Measurements from ENCODE around the gene PROKR1.

PROKR1 gene

DNA sequence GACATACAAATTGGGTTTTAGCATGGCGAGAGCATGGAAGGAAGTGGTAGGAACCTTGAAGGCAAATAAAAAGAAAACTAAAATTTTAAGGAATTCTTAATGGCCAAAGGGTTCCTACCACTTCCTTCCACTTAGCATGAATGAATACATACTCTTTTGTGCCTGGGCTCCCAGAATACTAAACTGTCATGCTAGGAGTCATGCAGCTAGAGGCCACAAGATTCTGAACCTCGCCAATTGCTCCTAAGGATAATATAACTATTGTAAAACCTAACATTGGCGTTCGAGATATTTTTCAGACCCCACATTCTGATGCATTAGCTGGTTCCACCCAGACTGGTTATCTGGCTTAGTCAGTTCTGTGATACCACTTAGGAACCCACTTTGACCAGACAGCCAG is 52.6 kb downstream of the PROKR1 start:
- DNase-seq (ENCODE audit: low read depth in 2 of 3, low spot score in 2 of 3), result no peak

DNA sequence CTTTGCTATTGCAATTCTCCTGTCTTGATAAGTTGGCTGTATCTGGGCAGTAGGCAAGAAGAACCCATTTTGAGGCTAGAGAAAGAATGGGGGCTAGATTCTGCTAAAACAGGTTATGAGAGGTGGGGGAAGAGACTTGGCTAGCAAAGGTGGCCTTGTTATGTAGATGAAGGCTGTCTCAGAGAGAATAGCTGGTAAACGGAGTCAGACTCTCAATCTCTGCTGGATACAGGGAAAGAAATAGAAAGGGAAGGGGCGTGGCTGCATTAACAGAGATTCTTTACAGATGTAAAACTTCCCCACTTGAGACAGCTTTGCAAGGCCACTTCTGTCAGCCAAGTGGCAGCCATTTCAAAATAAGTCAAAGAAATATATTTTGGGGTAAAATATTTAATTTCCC is 53.2 kb downstream of the PROKR1 start:
- no peak for DNase-seq (ENCODE audit: low read depth in 2 of 3, low spot score in 2 of 3)

DNA sequence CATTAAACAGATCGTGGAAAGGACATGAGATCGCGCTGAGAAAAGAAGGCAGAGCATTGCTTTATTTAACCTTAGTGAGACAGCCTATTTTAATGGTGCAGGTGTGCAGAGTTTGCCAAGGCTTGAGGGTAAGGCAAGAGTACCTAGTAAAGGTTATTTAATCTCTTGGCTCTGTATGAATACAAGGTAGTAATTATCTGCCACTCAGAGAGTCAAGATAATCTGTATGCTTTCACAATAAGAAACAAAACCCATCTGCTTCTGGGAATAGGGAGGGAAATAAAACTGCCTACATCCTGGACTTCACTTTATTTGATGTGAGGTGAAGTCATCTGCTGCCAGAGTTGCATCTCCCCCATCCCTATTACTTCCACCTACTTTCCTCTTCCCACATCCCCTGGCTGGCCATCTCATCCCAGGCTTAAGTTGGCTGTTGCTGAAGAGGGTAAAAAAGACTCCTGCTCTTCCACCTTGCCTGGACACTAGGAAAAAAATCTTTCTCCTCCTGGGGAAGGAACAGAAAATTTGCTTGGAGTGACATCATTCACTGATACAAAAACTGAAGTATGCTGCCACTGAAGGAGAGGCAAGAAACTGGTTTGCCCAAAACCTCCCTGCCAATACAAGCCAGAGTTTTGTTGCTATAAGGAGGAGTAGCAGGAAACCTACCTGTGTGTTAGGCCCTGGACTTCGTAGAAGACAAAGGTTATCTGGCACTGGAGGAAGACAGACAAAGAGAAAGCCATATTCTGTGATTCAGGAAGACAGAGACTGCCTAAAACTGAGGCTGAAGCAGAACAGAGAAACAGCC is 55.4 kb downstream of the PROKR1 start:
- no peak for DNase-seq (ENCODE audit: low read depth in 2 of 3, low spot score in 2 of 3)

DNA sequence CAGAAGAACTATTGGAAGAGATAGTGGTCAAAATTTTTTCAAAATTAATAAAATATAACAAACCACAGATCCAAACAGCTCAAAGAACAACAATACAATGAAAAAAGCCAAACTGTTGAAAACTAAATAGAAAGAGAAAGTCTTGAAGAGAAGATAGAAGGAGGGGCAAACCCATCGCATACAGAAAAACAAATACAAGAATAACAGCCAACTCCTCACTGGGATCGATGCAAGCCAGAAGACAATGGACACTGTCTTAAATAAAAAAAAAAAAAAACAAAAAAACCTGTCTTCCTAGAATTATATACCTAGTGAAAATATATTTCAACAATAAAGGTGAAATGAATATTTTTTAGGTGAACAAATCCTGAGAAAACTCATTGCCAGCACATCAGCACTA is 57.2 kb downstream of the PROKR1 start:
- no peak for DNase-seq (ENCODE audit: low read depth in 2 of 3, low spot score in 2 of 3)

DNA sequence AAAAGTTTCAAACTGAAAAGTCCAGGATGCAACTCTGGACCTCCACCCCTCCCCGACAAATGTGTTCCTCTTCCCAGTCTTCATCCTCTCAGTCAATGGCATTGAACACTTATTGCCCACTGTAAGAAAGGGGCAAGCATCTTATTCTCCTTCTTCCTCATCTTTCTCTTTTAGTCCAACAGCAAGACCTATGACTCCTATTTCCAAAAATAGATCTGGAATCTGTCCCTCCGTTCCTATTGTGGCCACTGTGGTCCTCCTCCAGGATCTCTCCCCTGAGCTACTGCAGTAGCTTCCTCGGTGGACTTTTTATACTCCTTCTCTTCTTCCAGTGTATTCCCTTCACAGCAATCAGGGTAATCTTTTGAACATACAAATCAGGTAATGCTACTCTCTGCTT is 63.3 kb downstream of the PROKR1 start:
- no peak for DNase-seq (ENCODE audit: low read depth in 2 of 3, low spot score in 2 of 3)
